ENCODE measurements around the gene ZBTB20.
"Not testable (repeated sequence)": the region's sequence is repeated elsewhere in the genome, so short reads cannot be mapped to it uniquely, and the experiment has no call there.

Gene ZBTB20

GRCh38 chr3:114706591-114707232, 440.4 kb downstream of the ZBTB20 start:
- DNase-seq = peak; percentile 74

GRCh38 chr3:114700637-114701234, 446.4 kb downstream of the ZBTB20 start:
- no peak for DNase-seq

GRCh38 chr3:114698146-114699105, 448.7 kb downstream of the ZBTB20 start:
- DNase-seq = no peak

DNA sequence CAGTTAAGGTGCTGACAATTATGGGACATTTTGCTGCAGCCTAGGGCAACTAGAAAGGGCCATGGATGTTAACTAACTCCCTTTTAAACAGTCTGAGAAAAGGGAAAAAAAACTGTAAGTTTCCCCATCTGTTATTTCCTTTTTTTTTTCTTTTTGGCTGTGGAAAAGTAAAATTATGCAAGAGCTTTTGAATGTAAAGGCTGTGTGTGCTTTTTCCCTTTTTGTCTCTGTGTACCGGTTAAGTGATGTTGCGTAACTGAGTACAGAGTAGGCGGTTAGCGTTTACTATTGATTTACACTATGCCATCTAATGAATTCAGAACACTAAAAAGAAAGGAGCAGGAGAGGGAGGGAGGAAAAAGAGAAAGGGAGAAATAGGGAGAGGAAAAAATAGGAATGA, 449.7 kb downstream of the ZBTB20 start:
- no peak for DNase-seq

DNA sequence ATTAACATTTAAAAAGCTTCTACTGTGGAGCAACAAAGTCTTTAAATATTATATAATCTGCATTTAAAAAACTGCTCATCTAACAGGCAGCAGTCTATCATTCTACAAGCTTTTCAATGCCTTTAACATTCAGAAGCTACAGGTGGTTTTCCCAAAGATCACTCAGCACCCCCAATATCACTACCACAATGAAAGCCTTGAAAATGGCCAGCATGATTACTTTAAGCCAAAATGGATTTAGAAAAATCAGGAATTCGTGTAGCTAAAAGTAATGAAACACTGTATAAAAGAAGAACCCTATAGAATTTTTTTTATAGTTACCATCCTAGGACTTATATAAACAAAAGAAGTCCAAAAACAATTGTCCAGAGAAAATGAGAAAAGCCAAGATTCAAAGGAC, 452.8 kb downstream of the ZBTB20 start:
- no peak for DNase-seq

GRCh38 chr3:114691871-114692270, 455.2 kb downstream of the ZBTB20 start:
- no peak for DNase-seq

- no peak for DNase-seq
Observed at GRCh38 chr3:114690911-114691310, 456.2 kb downstream of the ZBTB20 start.

DNA sequence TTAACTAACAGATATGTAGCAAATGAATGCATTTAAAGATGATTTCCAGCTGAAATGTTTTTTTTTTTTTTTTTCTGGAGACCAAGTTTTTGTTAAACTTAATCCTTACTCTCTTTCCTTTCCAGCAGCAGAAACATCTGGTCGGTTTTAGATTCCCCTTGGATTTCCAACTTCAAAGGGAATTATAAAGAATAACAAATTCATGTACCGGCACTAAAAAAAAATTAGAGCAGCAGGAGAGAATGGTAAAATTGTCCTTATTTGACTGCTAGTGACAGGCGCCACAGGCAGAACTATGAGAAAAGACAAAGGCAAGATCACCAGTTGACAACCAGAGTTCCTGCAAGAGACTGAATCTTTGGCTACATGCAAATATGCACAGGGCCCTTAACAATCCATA, 459.9 kb downstream of the ZBTB20 start:
- no peak for DNase-seq

DNA sequence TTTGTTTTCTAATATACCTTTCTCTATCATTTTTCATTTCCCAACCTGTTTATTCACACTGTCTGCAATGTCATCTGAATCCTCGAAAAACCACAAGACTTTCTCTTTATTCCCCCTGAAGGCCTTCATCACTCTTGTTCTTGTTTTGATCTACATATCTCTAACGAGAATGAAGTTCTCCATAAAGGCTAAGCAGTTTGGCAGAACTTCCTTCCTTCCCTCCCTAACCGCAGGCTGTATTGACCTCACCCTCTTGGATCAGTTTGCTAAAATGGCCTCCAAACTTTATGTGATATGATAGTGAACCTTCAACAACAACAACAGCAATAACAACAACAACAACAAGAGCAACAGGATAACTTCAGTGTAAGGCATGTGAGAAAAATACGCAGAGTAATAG, 460.5 kb downstream of the ZBTB20 start:
- DNase-seq = no peak

- DNase-seq = no peak
Observed at GRCh38 chr3:114685161-114685560, 461.9 kb downstream of the ZBTB20 start.

DNA sequence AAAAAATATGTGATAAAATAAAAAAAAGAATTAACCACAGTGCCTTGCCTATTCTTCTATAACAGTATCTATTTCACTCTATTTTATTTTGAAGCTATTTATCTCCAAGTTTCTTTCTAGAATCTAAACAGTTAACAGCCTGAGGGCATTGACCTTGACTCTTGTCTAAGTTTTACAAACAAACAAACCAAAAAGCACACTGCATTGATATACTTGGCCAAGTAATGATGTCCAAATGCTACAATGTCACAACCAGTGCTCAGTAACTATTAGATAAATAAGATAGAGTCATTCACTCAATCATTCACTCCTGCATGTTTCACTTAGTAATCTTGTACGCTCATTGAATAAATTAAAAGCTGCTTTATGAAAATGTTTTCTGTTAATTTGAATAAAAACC, 466.8 kb downstream of the ZBTB20 start:
- no peak for DNase-seq

GRCh38 chr3:114679773-114680172, 467.3 kb downstream of the ZBTB20 start:
- DNase-seq = not testable (repeated sequence)

GRCh38 chr3:114675104-114675503, 472.0 kb downstream of the ZBTB20 start:
- no peak for DNase-seq

DNA sequence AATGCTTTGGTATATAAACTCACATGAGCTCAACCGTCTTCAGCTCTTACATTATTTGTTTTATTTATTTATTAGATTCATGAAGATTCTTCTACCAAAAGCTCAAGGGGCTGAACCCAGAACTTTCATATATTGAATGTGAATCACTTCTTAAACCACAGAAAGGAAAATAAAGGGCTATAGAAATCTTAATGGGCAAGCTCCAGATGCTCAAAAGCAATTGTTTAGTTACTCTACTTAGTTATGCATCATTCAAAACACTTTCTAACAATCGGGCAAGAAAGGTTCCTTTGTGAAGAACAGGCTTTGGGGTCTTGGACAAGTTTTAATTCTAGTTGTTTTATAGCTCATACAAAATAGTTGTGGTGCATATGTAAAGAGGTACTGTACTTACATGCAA, 473.1 kb downstream of the ZBTB20 start:
- no peak for DNase-seq

DNA sequence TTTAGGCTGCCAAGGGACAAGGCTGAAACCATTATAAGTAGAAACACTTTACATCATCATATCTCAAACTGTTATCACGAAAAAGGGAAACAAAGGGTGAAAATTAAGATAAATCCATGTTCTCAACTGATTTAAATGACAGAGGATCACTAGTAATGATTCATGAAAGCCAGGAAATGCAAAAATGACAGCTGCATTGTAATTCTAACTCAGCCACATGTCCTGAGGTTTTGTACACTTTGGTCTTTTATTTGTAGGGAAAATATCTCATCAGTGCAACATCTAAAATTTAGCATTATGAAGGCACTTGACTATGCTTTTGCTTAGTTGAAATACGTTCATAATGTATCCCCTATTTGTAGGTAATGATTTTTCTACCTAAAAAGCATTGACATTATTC, 473.6 kb downstream of the ZBTB20 start:
- no peak for DNase-seq

DNA sequence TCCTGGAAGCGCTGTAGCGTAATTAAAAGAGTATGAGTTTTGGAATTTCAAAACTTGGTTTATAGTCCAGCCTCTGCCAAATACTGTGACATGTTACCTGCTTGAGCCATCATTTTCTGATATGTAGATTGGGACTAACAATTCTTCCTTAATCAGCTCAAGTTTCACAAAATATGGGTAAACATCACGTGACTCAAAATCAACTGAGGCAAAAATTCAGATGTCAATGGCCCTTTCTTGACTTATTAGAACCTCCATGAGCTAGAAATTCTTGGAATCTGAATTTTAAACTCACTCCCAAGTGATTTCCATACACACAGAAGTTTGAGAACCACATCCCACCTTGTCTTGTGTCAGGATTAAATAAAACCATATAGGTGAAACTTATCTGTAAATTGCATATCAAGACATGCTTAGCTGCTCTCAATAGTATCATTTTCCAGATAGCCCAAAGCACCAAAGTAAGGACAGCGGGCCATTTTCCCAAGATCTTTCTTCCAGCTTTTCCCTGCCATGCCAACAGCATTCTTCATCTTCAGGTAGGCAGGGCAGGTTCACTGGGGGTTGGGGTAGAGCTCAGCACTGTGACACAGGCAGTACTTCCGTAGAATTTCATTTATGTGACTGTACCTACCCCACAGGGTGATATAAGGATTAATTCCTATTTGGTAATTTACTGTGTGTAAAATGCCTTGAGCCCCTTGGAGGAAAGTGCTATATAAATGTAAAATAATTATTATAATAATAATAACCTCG, 474.2 kb downstream of the ZBTB20 start:
- no peak for DNase-seq

DNA sequence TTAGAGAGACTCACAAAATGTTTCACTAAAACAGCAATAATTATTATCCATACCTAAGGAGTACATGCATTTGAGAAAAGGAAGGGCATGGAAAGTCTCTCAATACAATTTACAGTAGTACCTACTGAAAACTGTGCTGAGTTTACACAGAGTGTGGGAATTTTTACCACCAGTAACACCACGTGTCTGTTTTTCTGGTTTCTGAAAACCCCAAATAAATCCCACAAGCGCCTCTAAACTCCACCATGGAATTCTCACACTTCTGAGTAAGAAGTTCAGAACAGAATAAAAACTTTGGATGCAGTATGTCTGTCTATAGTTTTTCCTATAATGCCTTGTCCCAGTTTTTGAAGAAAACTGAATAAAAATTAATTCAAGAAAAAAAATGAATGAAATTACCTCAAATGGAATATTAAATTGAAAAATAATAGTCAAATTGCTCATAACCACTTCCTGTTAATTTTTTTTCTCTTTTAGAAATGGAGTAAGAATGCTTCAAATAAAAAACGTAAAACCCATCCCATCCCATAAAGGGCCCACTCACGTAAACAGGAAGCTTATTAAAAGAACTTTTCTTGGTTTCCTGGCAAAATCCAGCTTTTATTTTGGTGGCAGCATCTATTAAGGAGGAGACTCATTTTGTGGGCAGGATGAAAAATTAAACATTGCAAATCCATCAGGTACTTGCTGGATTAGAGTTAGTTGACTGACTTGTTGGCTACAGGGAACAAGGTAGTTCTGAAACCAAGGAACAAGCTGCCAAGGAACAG, 475.2 kb downstream of the ZBTB20 start:
- DNase-seq = no peak

- no peak for DNase-seq
Observed at GRCh38 chr3:114669614-114670013, 477.5 kb downstream of the ZBTB20 start.

GRCh38 chr3:114668099-114668498, 479.0 kb downstream of the ZBTB20 start:
- DNase-seq = no peak

GRCh38 chr3:114666623-114667022, 480.5 kb downstream of the ZBTB20 start:
- no peak for DNase-seq

- no peak for DNase-seq
Observed at GRCh38 chr3:114664006-114664405, 483.1 kb downstream of the ZBTB20 start.

GRCh38 chr3:114660808-114661207, 486.3 kb downstream of the ZBTB20 start:
- no peak for DNase-seq
